B cell (primary cell): ENCODE results near the gene ZBTB3.

Experiments used
- EZH2 ChIP-seq: IDR thresholded peaks from 2 replicates; pipeline ENCODE4 v1.6.1; 2012; ENCODE audit warnings: borderline replicate concordance, low read depth, mild to moderate bottlenecking, moderate library complexity, low read length; ENCODE audit not compliant: insufficient read depth, poor library complexity, severe bottlenecking
- TF ChIP-seq, protein P1 (sequence below): fragments of 200-600 bp; IDR thresholded peaks from one replicate; pipeline ENCODE4 v1.8.0; 2022; ENCODE audit warnings: antibody characterized with exemption, mild to moderate bottlenecking

- TF ChIP-seq, protein P1, sequence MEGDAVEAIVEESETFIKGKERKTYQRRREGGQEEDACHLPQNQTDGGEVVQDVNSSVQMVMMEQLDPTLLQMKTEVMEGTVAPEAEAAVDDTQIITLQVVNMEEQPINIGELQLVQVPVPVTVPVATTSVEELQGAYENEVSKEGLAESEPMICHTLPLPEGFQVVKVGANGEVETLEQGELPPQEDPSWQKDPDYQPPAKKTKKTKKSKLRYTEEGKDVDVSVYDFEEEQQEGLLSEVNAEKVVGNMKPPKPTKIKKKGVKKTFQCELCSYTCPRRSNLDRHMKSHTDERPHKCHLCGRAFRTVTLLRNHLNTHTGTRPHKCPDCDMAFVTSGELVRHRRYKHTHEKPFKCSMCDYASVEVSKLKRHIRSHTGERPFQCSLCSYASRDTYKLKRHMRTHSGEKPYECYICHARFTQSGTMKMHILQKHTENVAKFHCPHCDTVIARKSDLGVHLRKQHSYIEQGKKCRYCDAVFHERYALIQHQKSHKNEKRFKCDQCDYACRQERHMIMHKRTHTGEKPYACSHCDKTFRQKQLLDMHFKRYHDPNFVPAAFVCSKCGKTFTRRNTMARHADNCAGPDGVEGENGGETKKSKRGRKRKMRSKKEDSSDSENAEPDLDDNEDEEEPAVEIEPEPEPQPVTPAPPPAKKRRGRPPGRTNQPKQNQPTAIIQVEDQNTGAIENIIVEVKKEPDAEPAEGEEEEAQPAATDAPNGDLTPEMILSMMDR = no peak
- TF ChIP-seq EZH2 = no peak
Measured at GRCh38 chr11:62721994-62722393, 32.0 kb downstream of the ZBTB3 start.
